GM12878 (cell line): ENCODE results near the gene JPT1. TPM values are rescaled to one million over a fixed set of nuclear protein-coding genes. Genes with fewer than 3 reads are reported as not detected.

ENCODE experiments used
- ATAC-seq: fragments of 200-7000 bp; cut with Tn5 transposase; 3 replicates; pipeline ENCODE4 v1.9.1; 2020; ENCODE audit warnings: mild to moderate bottlenecking, moderate library complexity
- BruUV-seq: library from RNA; stranded (reverse); fragments of 400-500 nt; replicated peaks from 2 replicates; lab custom pipeline; 2021; lab: Mats Ljungman, UMichigan
- CTCF ChIA-PET: fragments of 300-600 bp; sonication (Branson Sonifier 250); formaldehyde crosslinking; extraction: SDS; loops from one replicate; lab custom pipeline; 2021; ENCODE audit warnings: inconsistent platforms; lab: Yijun Ruan, JAX
- POLR2A ChIA-PET: fragments of 350-600 bp; formaldehyde crosslinking; extraction: SDS; loops from one replicate; lab custom pipeline; 2021; ENCODE audit warnings: inconsistent platforms; lab: Charles Lee
- RAD21 ChIA-PET: fragments of 300-600 bp; sonication (Branson Sonifier 250); formaldehyde crosslinking; loops from one replicate; lab custom pipeline; 2023; ENCODE audit warnings: antibody characterized with exemption; ENCODE audit not compliant: unreplicated experiment; lab: Charles Lee
- SMC1A ChIA-PET: fragments of 300-600 bp; sonication (Branson Sonifier 250); formaldehyde crosslinking; loops from one replicate; lab custom pipeline; 2023; ENCODE audit not compliant: unreplicated experiment, uncharacterized antibody; lab: Charles Lee
- DNase-seq: peaks from one replicate; pipeline ENCODE4 v3.0.0-alpha.2; 2011; ENCODE audit warnings: low read depth, low spot score
- FAIRE-seq: peaks from 3 replicates; lab custom pipeline; 2011; peaks lifted over from hg19 to GRCh38; lab: Jason Lieb, UNC
- H2AFZ ChIP-seq: 2 replicates; pipeline ENCODE4 v1.6.0; 2011; ENCODE audit warnings: low read depth, low read length, control low read depth; ENCODE audit not compliant: control insufficient read depth
- H3K27ac ChIP-seq: 2 replicates; pipeline ENCODE4 v1.5.1; 2011; ENCODE audit warnings: control low read depth; ENCODE audit not compliant: control insufficient read depth, insufficient read depth
- H3K27me3 ChIP-seq, 2 experiments: replicated peaks in 1 of 2; 2 replicates each; pipeline versions ENCODE4 v1.6.0 to v1.6.1; 2011; ENCODE audit warnings: low read length in 1 of 2; ENCODE audit not compliant: control insufficient read depth in 2 of 2, insufficient read depth in 2 of 2
- H3K36me3 ChIP-seq, 2 experiments: 2 replicates each; pipeline ENCODE4 v1.5.1; 2011; ENCODE audit warnings: low read length in 1 of 2; ENCODE audit not compliant: control insufficient read depth in 2 of 2, insufficient read depth in 2 of 2
- H3K4me1 ChIP-seq: 2 replicates; pipeline ENCODE4 v1.6.1; 2011; ENCODE audit warnings: mild to moderate bottlenecking, low read length, moderate library complexity, mixed read lengths; ENCODE audit not compliant: control insufficient read depth, insufficient read depth
- H3K4me2 ChIP-seq: 2 replicates; pipeline ENCODE4 v1.6.0; 2011; ENCODE audit warnings: control low read depth; ENCODE audit not compliant: control insufficient read depth, insufficient read depth
- H3K4me3 ChIP-seq: fragments of 200-600 bp; sonication (generic); 2 replicates; pipeline ENCODE4 v1.5.1; 2016
- H3K79me2 ChIP-seq: 2 replicates; pipeline ENCODE4 v1.6.0; 2011; ENCODE audit warnings: low read length; ENCODE audit not compliant: control insufficient read depth, insufficient read depth
- H3K9ac ChIP-seq: 2 replicates; pipeline ENCODE4 v1.8.0; 2011; ENCODE audit warnings: low read length, control low read depth, mixed read lengths; ENCODE audit not compliant: control insufficient read depth, insufficient read depth
- H3K9me3 ChIP-seq: replicated peaks from 3 replicates; pipeline ENCODE4 v1.5.1; 2011; ENCODE audit warnings: mild to moderate bottlenecking, low read length; ENCODE audit not compliant: control insufficient read depth, insufficient read depth
- H4K20me1 ChIP-seq: 2 replicates; pipeline ENCODE4 v1.6.0; 2011; ENCODE audit not compliant: control insufficient read depth, insufficient read depth
- BCL11A ChIP-seq: IDR thresholded peaks from 2 replicates; pipeline ENCODE4 v1.6.1; 2011; ENCODE audit warnings: low read depth, low read length
- CHD2 ChIP-seq: IDR thresholded peaks from 2 replicates; pipeline ENCODE4 v1.6.1; 2011; ENCODE audit warnings: low read depth, low read length, improper control_type of control experiment, borderline replicate concordance
- NBN ChIP-seq: fragments of 450-650 bp; IDR thresholded peaks from 2 replicates; pipeline ENCODE4 v1.6.1; 2016
- ZNF207 ChIP-seq: fragments of 450-650 bp; IDR thresholded peaks from 2 replicates; pipeline ENCODE4 v1.6.1; 2014; ENCODE audit warnings: antibody characterized with exemption, mild to moderate bottlenecking, borderline replicate concordance
- WGBS: methylation state at CpG from one replicate; pipeline ENCODE4 v1.1.6; 2016; ENCODE audit warnings: low lambda C conversion rate; ENCODE audit not compliant: insufficient replicate concordance, insufficient coverage; ENCODE audit errors: missing lambda C conversion rate; 5-methylcytosine and 5-hydroxymethylcytosine counted together
- in situ Hi-C: fragments of 300-500 bp; cut with MboI; formaldehyde crosslinking; loops from 9 replicates; pipeline ENCODE4 v1.14.3; 2018; ENCODE audit warnings: mixed read lengths
- intact Hi-C: fragments of 100-400 bp; cut with micrococcal nuclease; formaldehyde crosslinking; loops from one replicate; pipeline ENCODE4 v1.14.2; 2022; ENCODE audit not compliant: unreplicated experiment
- polyA plus RNA-seq, 11 experiments: library from polyadenylated mRNA; depleted of rRNA in 4 of 11; unstranded in 6 of 11; stranded (reverse) in 5 of 11; fragments of >200 nt; fragmentation: Nextera tagmentation in 4 of 11; fragmentation: Illumina TruSeq in 1 of 11; extraction: Ambion mirVana in 4 of 11; extraction: Trizol in 1 of 11; gene quantifications; 1 replicate in 1 of 11; 2 replicates in 10 of 11; pipeline versions ENCODE4 v1.2.1 to v1.2.3, GENCODE V29; 2011 to 2016; ENCODE audit warnings: inconsistent platforms in 2 of 11, missing spikeins in 2 of 11, low read depth in 1 of 11
- total RNA-seq, 4 experiments: library from RNA; depleted of rRNA in 3 of 4; stranded (reverse); fragments of >200 nt in 3 of 4; fragmentation: Illumina TruSeq in 1 of 4; extraction: Trizol in 1 of 4; gene quantifications; 2 replicates each; pipeline versions ENCODE4 v1.2.1 to v1.2.3, GENCODE V29; 2013 to 2021

The JPT1 gene
- total and polyA plus RNA-seq, 10 of the 15 experiments (the other 5 are each of a cell fraction or from before 2014, with no cell fraction given): 79.7 to 651 (median 323) TPM

DNA sequence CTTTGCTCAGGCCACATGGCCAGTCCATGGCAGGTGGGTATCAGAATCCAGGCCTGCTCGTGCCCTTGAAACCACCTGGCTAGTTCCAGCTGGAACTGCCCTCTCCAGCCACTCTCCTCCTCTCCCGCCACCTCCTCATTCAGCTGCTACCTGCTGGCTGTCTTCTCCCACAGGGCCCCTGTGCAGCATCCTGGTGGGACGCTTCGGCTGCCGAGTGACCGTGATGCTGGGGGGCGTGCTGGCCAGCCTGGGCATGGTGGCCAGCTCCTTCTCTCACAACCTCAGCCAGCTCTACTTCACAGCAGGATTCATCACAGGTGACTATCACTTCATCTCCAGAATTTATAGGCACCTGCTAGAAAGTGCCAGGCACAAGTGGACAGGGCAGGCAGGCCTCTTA, 56.4 kb downstream of the JPT1 start:
- WGBS: 71% methylated on average over 7 of the region's 7 CpGs
- H3K27ac ChIP-seq: no peak overlapping the region
- H3K9ac ChIP-seq: no peak overlapping the region
- H4K20me1 ChIP-seq: no peaks in the 10 kb centered on the region
- no peak for TF ChIP-seq BCL11A
- TF ChIP-seq NBN: no peak
- ChIA-PET POLR2A (no interaction called here), RAD21 (interaction anchor here (0.9 kb wide), 1 partner anchor 53 kb away, joined by 3 read pairs; no protein-coding TSS in a partner anchor), SMC1A (no interaction called here), CTCF (no interaction called here)
- peaks cover 4% of the 10 kb centered on the region; the same call in 1 of the 2 replicates for H3K4me1 ChIP-seq
- FAIRE-seq (no peak), DNase-seq (no peak), ATAC-seq (no peak)
- no peaks in the 10 kb centered on the region for H3K9me3 ChIP-seq
- no TSS peak for BruUV-seq
- no peak overlapping the region for H2AFZ ChIP-seq
- H3K79me2 ChIP-seq: no peaks in the 10 kb centered on the region
- H3K36me3 ChIP-seq: no peaks in the 10 kb centered on the region
- H3K27me3 ChIP-seq: no peaks in the 10 kb centered on the region
- in situ Hi-C loops (no loop called here), intact Hi-C loops (no loop called here)
- no peak overlapping the region for H3K4me2 ChIP-seq
- H3K4me3 ChIP-seq: no peak overlapping the region

DNA sequence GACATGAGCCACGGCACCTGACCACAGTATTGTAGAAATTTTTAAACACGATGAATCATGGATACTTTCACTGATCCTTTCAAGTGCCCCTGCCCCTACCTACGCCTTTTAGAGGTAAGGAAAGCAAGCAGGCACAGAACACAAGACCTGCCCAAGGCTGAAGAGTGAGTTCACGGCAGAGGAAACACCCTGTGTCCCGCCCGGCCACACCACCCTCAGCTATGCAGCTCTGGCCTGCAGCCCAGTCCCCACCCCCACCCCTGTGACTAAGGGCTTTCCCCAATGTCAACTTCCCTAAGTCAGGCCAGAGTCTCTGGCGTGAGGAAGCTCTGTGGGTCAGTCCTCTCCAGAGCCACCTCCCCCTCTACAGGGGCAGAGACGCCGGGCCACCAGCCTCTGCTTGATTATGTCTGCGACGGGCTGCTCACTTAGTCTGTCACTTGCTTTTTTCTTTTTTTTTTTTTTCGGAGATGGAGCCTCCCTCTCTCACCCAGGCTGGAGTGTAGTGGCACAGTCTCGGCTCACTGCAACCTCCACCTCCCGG, 58.2 kb downstream of the JPT1 start:
- FAIRE-seq: no peak
- no peak overlapping the region for H3K4me2 ChIP-seq
- peak; percentile 75 for ATAC-seq

More for the DNA sequence above, 58.2 kb downstream of the JPT1 start:
- in situ Hi-C loops (no loop called here), intact Hi-C loops (no loop called here)
- Histone ChIP-seq H3K27ac (no peak overlapping the region), H3K79me2 (no peaks in the 10 kb centered on the region), H3K9ac (no peak overlapping the region), H3K9me3 (no peaks in the 10 kb centered on the region), H2AFZ (no peak overlapping the region), H3K4me1 (no peaks in the 10 kb centered on the region; the same call in 1 of the 2 replicates), H4K20me1 (no peaks in the 10 kb centered on the region), H3K36me3 (no peaks in the 10 kb centered on the region), H3K27me3 (no peaks in the 10 kb centered on the region), H3K4me3 (no peak overlapping the region)
- BruUV-seq: no TSS peak
- ChIA-PET CTCF (interaction anchor here (1.2 to 1.6 kb wide), 3 partner anchors 8 to 18 kb away, joined by 4 to 5 read pairs (median 4); no protein-coding TSS in a partner anchor), RAD21 (interaction anchor here (1.2 kb wide), 1 partner anchor 10 kb away, joined by 3 read pairs; no protein-coding TSS in a partner anchor), SMC1A (interaction anchor here (1.0 to 1.8 kb wide), 2 partner anchors 16 to 18 kb away, joined by 4 read pairs; no protein-coding TSS in a partner anchor), POLR2A (interaction anchor here (0.5 to 0.7 kb wide), 3 partner anchors 14 to 154 kb away, joined by 3 read pairs; partner anchors contain the start of gene ARMC7)
- DNase-seq: no peak
- no peak for TF ChIP-seq ZNF207
- TF ChIP-seq CHD2: peak; percentile 39; the same call in 1 of the 2 replicates
- 59% methylated on average over 13 of the region's 14 CpGs for WGBS
